Mesenteric fat pad (tissue), 1 donor: ENCODE measurements around the gene NHSL1. TPM values are rescaled to one million over a fixed set of nuclear protein-coding genes. Genes with fewer than 3 reads are reported as not detected.

Experiments
- DNase-seq: peaks from one replicate; pipeline ENCODE4 v3.0.0-alpha.2; 2020; ENCODE audit warnings: low spot score
- long read RNA-seq: library from polyadenylated mRNA; unstranded; transcript quantifications from one replicate; pipeline ENCODE4 v2.0.0, GENCODE V29; 2020
- total RNA-seq: library from RNA; stranded (reverse); fragmentation: NEBNext Ultra II Directional; extraction: Animal tissue kit (Norgen Biotek cat#: 25700); gene quantifications from one replicate; pipeline ENCODE4 v1.2.1, GENCODE V29; 2021
- donor health status: DM: yes; HTN: yes; CAD: no.

NHSL1 gene
- total RNA-seq: 11.9 TPM
- long read RNA-seq, partial matches to known transcripts: 1 of 8 reads
- long read RNA-seq, other reads (novel, unspliced or antisense): 7 of 8 reads

- DNase-seq: no peak
These were observed at the start of gene NHSL1 for GRCh38 chr6:138499303-138500018. TSS of gene NHSL1 (minus strand) at chr6:138499494. CDS start at chr6:138499290, 204 bp downstream.

- DNase-seq: no peak
These were observed 47.5 kb upstream of the NHSL1 start for GRCh38 chr6:138546733-138547185.

DNA sequence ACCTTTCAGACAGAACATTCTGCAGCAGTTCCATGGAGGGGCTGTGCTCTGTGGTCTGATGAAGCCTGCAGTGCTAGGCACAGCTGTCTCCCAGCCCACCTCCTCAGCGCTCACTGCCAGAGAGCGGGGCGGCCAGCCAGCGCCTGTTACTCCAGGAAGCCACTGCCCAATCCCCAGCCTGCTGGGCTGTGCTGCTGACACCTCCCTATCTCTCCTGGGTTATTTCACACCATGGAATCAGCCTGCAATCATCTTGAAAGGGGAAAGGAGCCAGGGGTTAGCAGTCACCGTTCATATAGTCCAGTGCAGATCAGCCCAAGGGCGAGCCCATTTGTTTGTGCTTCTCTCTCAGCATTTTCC lies 46.3 kb upstream of the NHSL1 start:
- DNase-seq: no peak

GRCh38 chr6:138544501-138544900 lies 45.2 kb upstream of the NHSL1 start:
- DNase-seq: no peak

DNA sequence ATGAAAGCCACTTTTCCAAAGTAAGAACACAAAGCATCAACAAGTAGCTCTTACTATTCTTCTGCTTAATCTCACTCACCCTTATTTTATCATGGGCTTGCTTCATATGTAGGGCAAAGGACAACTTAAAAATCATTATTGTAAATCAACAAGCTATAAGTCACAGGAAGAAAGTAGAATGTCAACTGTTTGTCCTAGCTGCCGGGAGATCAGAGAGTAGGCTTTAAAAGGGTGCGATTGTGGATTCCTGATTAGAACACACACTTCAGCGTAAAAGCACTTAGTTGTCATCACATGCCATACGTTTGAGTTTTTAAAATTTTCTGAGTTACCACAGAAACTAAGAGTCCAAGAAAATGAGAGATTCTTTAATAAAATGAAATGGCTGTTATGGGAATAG lies 44.4 kb upstream of the NHSL1 start:
- DNase-seq: no peak

DNA sequence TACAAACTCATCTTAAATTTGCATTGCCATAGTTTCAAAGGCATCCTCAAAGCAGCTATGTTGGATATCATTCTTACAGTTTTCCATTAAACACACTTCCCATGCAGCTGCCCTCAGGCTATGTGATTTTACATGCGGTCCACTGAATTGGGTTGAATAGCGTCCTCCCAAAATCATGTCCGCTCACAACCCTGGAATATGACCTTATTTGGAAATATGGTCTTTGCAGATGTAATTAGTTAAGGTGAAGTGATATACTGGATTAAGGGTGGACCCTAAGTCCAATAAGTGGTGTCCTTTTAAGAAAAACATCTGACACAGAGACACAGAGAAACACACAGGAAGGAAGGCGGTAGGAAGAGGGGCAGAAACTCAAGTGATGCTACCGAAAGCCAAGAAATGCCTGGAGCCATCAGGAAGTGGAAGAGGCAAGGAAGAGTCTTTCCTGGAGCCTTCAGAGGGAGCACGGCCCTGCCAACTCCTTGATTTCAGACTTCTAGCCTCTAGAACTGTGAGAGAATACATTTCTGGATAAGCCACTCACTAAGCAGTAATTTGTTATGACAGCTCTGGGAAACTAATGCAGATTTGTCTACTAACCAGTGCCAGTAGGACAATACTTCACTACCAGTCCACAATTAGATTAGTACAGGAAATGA lies 42.7 kb upstream of the NHSL1 start:
- no peak for DNase-seq

GRCh38 chr6:138540468-138540867 lies 41.2 kb upstream of the NHSL1 start:
- DNase-seq: no peak

DNA sequence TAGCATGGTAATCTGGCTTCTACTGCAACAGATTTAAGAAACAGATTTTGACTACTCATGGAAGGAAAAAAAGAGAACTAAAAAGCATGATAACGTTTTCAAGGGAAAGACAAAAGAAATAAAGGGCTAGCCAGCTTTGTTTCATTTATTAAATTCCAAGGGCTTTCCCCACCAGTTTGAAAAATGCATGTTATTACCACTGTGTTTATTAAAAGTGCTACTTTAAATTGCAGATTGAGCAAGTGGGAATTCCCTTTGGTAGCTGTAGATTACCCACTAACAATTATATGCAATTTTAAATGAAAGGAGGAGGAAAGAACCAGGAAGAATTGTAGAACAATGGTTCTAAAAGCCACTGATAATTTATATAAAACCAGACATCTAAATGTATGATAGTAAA lies 40.6 kb upstream of the NHSL1 start:
- no peak for DNase-seq

DNA sequence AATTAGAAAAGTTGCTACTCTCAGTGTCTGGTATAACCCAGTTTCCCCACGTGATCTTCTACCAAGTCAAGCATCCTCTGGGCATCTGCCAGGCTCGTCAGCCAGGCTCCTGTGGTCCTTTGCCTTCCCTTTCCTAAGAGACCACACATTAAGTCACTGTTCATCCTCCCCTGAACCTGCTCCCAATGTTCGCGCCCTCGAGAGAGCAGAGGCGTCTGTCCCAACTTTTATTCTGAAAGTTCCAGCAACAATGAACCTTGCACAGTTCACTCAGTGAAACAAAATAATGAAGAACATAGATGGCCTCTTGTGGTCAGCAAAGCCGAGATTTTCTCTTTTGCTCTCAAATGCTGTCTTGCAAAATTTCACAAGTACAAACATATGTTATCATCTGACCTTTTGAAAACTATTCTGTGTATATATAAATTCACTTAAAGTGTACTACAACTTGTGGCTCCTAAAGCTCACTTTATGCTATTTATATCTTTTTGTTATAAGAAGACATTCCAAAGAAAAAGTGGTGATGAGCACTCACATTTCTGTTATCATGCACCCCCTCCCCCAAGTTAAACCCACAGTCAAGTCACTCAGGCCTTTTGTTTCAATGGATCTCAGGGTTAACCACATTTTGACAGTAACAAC lies 39.2 kb upstream of the NHSL1 start:
- no peak for DNase-seq

- no peak for DNase-seq
These were observed 37.8 kb upstream of the NHSL1 start for GRCh38 chr6:138537106-138537505.

DNA sequence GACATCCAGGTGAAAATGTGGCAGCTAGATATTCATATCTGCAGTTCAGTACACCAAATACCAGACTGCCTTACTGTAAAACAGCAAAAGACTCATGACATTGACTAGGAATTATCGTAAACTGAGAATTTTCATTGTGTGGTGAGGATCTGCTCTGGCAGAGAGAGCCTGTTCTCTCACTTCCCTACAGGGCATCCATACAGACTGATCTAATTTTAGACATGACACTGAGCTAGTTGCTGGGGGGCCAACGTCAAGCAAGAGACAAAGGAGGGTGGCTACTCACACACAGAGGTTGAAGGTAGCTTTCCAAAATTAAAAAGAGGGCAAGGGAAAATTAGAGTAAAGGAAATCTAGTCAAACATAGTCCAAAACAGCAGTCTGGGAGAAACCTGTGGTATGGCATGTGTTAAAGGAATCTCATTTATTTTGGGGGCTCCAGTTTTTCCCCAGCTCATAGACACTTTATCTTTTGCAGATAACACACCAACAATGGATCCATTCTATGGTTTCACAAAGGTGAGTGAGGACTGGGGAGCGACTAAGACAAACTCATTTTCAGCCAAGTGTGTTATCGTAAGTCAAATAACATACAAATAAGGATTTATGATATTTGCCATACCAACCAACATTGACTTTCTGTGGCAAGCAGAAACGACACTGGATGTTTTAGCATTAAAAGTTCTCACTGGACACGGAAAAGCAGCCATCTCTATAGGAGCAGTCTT lies 36.6 kb upstream of the NHSL1 start:
- no peak for DNase-seq

GRCh38 chr6:138533667-138534066 lies 34.4 kb upstream of the NHSL1 start:
- DNase-seq: no peak

GRCh38 chr6:138531387-138531786 lies 32.1 kb upstream of the NHSL1 start:
- DNase-seq: no peak

- DNase-seq: no peak
These were observed 30.2 kb upstream of the NHSL1 start for GRCh38 chr6:138529478-138529877.

DNA sequence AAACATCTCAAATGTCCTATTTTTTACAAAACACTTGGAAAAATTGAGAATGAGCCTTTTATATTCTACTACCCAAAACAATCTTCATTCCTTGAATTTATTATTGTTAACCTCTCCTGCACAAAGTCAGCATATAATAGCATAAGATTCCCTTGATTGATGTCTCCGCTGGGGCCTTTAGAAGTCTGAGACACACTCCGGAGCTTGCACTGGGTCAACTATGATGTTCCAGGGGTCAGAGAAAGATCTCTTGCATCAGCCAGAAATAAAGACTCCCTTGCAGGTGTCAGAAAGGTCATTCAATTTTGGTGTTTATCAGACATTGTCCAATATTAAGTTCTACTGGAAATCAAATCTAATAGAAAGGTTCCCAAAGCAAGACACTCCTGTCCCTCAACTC lies 29.7 kb upstream of the NHSL1 start:
- DNase-seq: no peak

- no peak for DNase-seq
These were observed 28.8 kb upstream of the NHSL1 start for GRCh38 chr6:138528137-138528536.

DNA sequence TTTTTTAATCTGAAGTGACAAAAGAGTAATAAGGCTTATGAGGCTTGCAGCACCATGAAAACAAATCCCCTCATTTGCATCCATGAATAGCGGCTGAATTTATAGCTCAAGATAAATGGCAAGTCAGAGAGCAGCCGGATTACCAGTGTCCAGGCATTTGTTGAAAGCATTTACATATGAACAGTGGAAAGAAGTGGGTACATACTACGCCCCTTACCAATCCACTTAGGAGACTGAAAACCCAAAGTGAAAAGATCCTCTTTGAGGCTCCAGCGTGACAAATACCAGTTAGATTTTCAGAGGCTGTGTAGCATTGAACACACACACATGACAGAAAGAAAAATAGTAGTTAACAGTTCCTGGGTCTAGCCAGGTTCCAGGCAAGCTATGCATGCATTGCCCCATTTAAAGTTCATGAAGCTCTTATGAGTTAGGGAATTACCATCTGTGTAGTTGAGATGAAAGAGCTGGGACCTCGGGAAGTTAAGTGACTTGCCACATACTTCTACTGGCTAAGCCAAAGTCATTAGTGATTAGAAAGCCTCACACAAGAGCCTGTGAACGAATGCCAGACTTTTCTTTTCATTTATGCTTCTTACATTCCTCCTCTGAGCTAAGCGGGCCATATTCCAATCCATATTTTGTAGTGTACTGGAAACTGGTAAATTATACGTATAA lies 28.3 kb upstream of the NHSL1 start:
- DNase-seq: no peak

DNA sequence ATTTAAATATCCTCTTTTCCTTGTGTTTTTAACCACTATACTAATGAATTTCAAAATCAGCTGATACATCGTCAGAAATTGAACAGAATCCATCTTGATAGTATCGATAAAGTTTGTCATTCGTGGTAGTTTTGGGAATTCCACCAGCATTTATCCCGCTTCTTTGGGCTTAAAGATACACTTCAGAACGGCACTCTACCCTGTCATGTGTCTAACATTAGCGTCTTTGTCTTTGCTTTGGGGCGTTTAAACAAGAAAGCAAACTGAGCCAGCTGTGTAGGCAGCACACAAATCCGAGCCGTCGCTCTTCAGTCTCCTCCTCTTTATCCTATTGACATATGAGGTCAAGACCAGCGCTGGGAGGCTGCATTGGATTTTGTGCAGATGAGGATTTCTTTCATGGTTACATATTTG lies 27.5 kb upstream of the NHSL1 start:
- no peak for DNase-seq

- DNase-seq: no peak
These were observed 26.1 kb upstream of the NHSL1 start for GRCh38 chr6:138525355-138525754.

DNA sequence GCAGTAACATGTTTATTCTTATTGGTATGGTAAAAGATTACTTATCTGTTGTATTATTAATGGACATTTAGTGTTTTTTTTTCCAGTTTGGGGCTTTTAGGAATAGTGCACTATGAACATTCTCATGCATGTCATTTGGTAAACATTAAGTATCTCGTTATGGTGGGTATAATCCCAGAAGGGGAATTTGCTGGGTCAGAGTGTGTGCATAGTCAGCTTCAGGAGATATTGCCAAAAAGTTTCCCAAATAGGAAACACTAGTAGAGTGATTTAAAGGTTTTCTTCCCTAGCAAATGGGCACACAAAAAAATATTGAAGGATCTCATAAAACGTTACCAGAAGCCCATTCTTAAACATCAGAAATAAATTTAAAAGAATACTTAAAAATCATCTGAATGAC lies 25.2 kb upstream of the NHSL1 start:
- DNase-seq: no peak
